ENCODE measurements around the gene STXBP2. TPM values are rescaled to one million over a fixed set of nuclear protein-coding genes. Genes with fewer than 3 reads are reported as not detected.
A peak's percentile ranks its signal among the peaks of the same experiment; 100 is the strongest.

Gene STXBP2
- total RNA-seq = 122 TPM

GRCh38 chr19:7636691-7637373 lies at the start of gene STXBP2:
Gene STXBP2, plus strand, starts transcription at chr19:7637110. Its CDS starts 40 bp downstream, at chr19:7637150.
- peak; percentile 86 for DNase-seq (ENCODE audit: low spot score)

- no peak for DNase-seq (ENCODE audit: low spot score)
Observed at GRCh38 chr19:7589822-7590221, 47.1 kb upstream of the STXBP2 start.

- peak; percentile 80 for DNase-seq (ENCODE audit: low spot score)
Observed at GRCh38 chr19:7590256-7590655, 46.7 kb upstream of the STXBP2 start.

- no peak for DNase-seq (ENCODE audit: low spot score)
Observed at GRCh38 chr19:7595466-7596133, 41.3 kb upstream of the STXBP2 start, which contains the start of gene CAMSAP3. Gene CAMSAP3, plus strand, starts transcription at chr19:7595863. Its CDS starts 140 bp downstream, at chr19:7596003.

- no peak for DNase-seq (ENCODE audit: low spot score)
Observed at GRCh38 chr19:7596211-7596937, 40.5 kb upstream of the STXBP2 start.

GRCh38 chr19:7597689-7598088 lies 39.2 kb upstream of the STXBP2 start:
- no peak for DNase-seq (ENCODE audit: low spot score)

- no peak for DNase-seq (ENCODE audit: low spot score)
Observed at GRCh38 chr19:7598180-7598579, 38.7 kb upstream of the STXBP2 start.

GRCh38 chr19:7600721-7601120 lies 36.2 kb upstream of the STXBP2 start:
- DNase-seq (ENCODE audit: low spot score) = no peak

- no peak for DNase-seq (ENCODE audit: low spot score)
Observed at GRCh38 chr19:7602240-7602934, 34.5 kb upstream of the STXBP2 start.

GRCh38 chr19:7602935-7603497 lies 33.9 kb upstream of the STXBP2 start:
- DNase-seq (ENCODE audit: low spot score) = no peak

- no peak for DNase-seq (ENCODE audit: low spot score)
Observed at GRCh38 chr19:7603919-7604318, 33.0 kb upstream of the STXBP2 start.

- no peak for DNase-seq (ENCODE audit: low spot score)
Observed at GRCh38 chr19:7605490-7606222, 31.3 kb upstream of the STXBP2 start.

- DNase-seq (ENCODE audit: low spot score) = no peak
Observed at GRCh38 chr19:7606289-7606688, 30.6 kb upstream of the STXBP2 start.

- no peak for DNase-seq (ENCODE audit: low spot score)
Observed at GRCh38 chr19:7607212-7607873, 29.6 kb upstream of the STXBP2 start.

- no peak for DNase-seq (ENCODE audit: low spot score)
Observed at GRCh38 chr19:7607874-7608560, 28.9 kb upstream of the STXBP2 start.

- no peak for DNase-seq (ENCODE audit: low spot score)
Observed at GRCh38 chr19:7610491-7611240, 26.2 kb upstream of the STXBP2 start.

- DNase-seq (ENCODE audit: low spot score) = no peak
Observed at GRCh38 chr19:7611541-7612279, 25.2 kb upstream of the STXBP2 start.

All from ureter (tissue), 1 donor.